HG03196 (cell line): ENCODE measurements around the gene LRRC27.

Experiments
- ATAC-seq: cut with Tn5 transposase; IDR thresholded peaks from one replicate; pipeline ENCODE4 v1.9.1; 2021; ENCODE audit not compliant: unreplicated experiment

LRRC27 gene

GRCh38 chr10:132421847-132422751 is 90.1 kb downstream of the LRRC27 start:
- ATAC-seq: peak; percentile 35

GRCh38 chr10:132422903-132423825 is 91.2 kb downstream of the LRRC27 start:
- ATAC-seq: no peak

GRCh38 chr10:132423966-132424861 is 92.2 kb downstream of the LRRC27 start:
- ATAC-seq: no peak

DNA sequence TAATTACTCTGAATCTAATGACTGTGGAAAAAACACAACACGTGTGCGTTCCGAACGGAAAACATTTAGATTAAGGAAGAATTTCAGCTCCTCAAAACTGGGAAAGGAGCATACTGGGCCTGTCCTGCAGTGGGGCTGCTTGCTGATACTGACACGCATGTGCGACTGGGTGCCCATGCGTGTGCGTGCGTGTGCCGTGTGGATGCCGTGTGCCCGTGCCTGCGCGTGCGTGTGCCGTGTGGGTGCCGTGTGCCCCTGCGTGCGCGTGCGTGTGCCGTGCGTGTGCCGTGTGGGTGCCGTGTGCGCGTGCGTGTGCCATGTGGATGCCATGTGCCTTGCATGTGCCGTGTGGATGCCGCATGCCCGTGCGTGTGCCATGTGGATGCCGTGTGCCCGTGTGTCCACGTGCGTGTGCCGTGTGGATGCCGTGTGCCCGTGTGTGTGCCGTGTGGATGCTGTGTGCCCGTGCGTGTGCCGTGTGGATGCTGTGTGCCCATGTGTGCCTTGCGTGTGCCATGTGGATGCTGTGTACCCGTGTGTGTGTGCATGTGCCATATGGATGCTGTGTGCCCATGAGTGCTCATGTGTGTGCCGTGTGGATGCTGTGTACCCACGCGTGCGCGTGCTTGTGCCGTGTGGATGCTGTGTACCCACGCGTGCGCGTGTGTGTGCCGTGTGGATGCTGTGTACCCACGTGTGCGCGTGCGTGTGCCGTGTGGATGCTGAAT is 93.2 kb downstream of the LRRC27 start:
- no peak for ATAC-seq

- ATAC-seq: no peak
Observed at GRCh38 chr10:132425757-132426155, 93.8 kb downstream of the LRRC27 start.

GRCh38 chr10:132427006-132427771 is 95.2 kb downstream of the LRRC27 start:
- no peak for ATAC-seq

GRCh38 chr10:132427939-132428367 is 96.0 kb downstream of the LRRC27 start:
- ATAC-seq: no peak

GRCh38 chr10:132428486-132428995 is 96.5 kb downstream of the LRRC27 start:
- ATAC-seq: no peak
